Measurements from ENCODE around the gene ARRDC5. TPM values are rescaled to one million over a fixed set of nuclear protein-coding genes. Genes with fewer than 3 reads are reported as not detected.

ARRDC5 gene
- polyA plus RNA-seq, 1 donor from 2014 or later = not detected

- Histone ChIP-seq H3K27ac (ENCODE audit: low read length) (no peak overlapping the region), H3K79me2 (replicated peaks; ENCODE audit: insufficient read depth, low read length) (no peaks in the 10 kb centered on the region), H3K9ac (ENCODE audit: low read length) (peak overlapping the region; percentile 39), H3K27me3 (ENCODE audit: insufficient read depth, low read depth, low read length) (no peaks in the 10 kb centered on the region), H2AFZ (ENCODE audit: low read depth, low read length) (no peak overlapping the region), H4K20me1 (ENCODE audit: insufficient read depth) (no peaks in the 10 kb centered on the region), H3F3A (ENCODE audit: insufficient read depth, low read length, poor library complexity, severe bottlenecking) (no peaks in the 10 kb centered on the region), H3K9me2 (ENCODE audit: insufficient read depth, low read length) (no peaks in the 10 kb centered on the region), H3K4me3 (ENCODE audit: low read length) (peak overlapping the region; percentile 66), H3K4me2 (ENCODE audit: low read length) (peak overlapping the region; percentile 4), H3K9me3 (ENCODE audit: low read length) (no peaks in the 10 kb centered on the region), H3K36me3 (ENCODE audit: insufficient read depth, low read length) (no peaks in the 10 kb centered on the region)
- TF ChIP-seq POLR2AphosphoS5 (IDR thresholded peaks at IDR 0.05) = no peak
- no peak for TF ChIP-seq RAD21 (conservative IDR thresholded peaks at IDR 0.05)
- no peak for TF ChIP-seq EZH2 (IDR thresholded peaks at IDR 0.05; ENCODE audit: borderline replicate concordance, insufficient read depth, low read length, poor library complexity, severe bottlenecking)
- no peak for TF ChIP-seq MXI1 (conservative IDR thresholded peaks at IDR 0.05; ENCODE audit: poor library complexity, severe bottlenecking)
- no peak for TF ChIP-seq CTCF (IDR thresholded peaks at IDR 0.05; ENCODE audit: poor library complexity, severe bottlenecking)
- TF ChIP-seq SMC3 (conservative IDR thresholded peaks at IDR 0.05; ENCODE audit: poor library complexity) = no peak
- TF ChIP-seq REST (IDR thresholded peaks at IDR 0.05; ENCODE audit: borderline replicate concordance) = no peak
- TF ChIP-seq EP300 (conservative IDR thresholded peaks at IDR 0.05; ENCODE audit: poor library complexity, severe bottlenecking) = no peak
- TF ChIP-seq TAF1 (IDR thresholded peaks at IDR 0.05; ENCODE audit: low read depth) = no peak
Measured at GRCh38 chr19:4866595-4867424, 35.9 kb downstream of the ARRDC5 start.

GRCh38 chr19:4861147-4861546, 41.5 kb downstream of the ARRDC5 start:
- no peaks in the 10 kb centered on the region for H3K27me3 ChIP-seq (ENCODE audit: insufficient read depth, low read depth, low read length)
- H3K9me3 ChIP-seq (ENCODE audit: low read length) = no peaks in the 10 kb centered on the region
- no peak overlapping the region for H3K4me3 ChIP-seq (ENCODE audit: low read length)
- H3K36me3 ChIP-seq (ENCODE audit: insufficient read depth, low read length) = no peaks in the 10 kb centered on the region
- TF ChIP-seq RAD21 (conservative IDR thresholded peaks at IDR 0.05) (no peak), TAF1 (IDR thresholded peaks at IDR 0.05; ENCODE audit: low read depth) (no peak), EZH2 (IDR thresholded peaks at IDR 0.05; ENCODE audit: borderline replicate concordance, insufficient read depth, low read length, poor library complexity, severe bottlenecking) (no peak), POLR2AphosphoS5 (IDR thresholded peaks at IDR 0.05) (no peak), CTCF (IDR thresholded peaks at IDR 0.05; ENCODE audit: poor library complexity, severe bottlenecking) (no peak), REST (IDR thresholded peaks at IDR 0.05; ENCODE audit: borderline replicate concordance) (no peak), EP300 (conservative IDR thresholded peaks at IDR 0.05; ENCODE audit: poor library complexity, severe bottlenecking) (no peak), MXI1 (conservative IDR thresholded peaks at IDR 0.05; ENCODE audit: poor library complexity, severe bottlenecking) (no peak), SMC3 (conservative IDR thresholded peaks at IDR 0.05; ENCODE audit: poor library complexity) (no peak)
- no peak overlapping the region for H3K9ac ChIP-seq (ENCODE audit: low read length)
- H2AFZ ChIP-seq (ENCODE audit: low read depth, low read length) = no peak overlapping the region
- no peak overlapping the region for H3K4me2 ChIP-seq (ENCODE audit: low read length)
- no peaks in the 10 kb centered on the region for H4K20me1 ChIP-seq (ENCODE audit: insufficient read depth)
- H3K79me2 ChIP-seq (replicated peaks; ENCODE audit: insufficient read depth, low read length) = no peaks in the 10 kb centered on the region
- H3K27ac ChIP-seq (ENCODE audit: low read length) = no peak overlapping the region
- H3F3A ChIP-seq (ENCODE audit: insufficient read depth, low read length, poor library complexity, severe bottlenecking) = no peaks in the 10 kb centered on the region
- no peaks in the 10 kb centered on the region for H3K9me2 ChIP-seq (ENCODE audit: insufficient read depth, low read length)
